GM12878 (cell line): Measurements from ENCODE around the gene TCF23. TPM values are rescaled to one million over a fixed set of nuclear protein-coding genes. Genes with fewer than 3 reads are reported as not detected.

Experiments
- BHLHE40 ChIP-seq, 2 experiments: fragments of 450-650 bp in 1 of 2; IDR thresholded peaks; 2 replicates each; pipeline ENCODE4 v1.6.1; 2011 to 2017; ENCODE audit warnings: low read depth in 2 of 2, borderline replicate concordance in 1 of 2, improper control_type of control experiment in 1 of 2, low read length in 1 of 2, mild to moderate bottlenecking in 1 of 2
- CEBPB ChIP-seq, 2 experiments: fragments of 150-350 bp in 1 of 2; IDR thresholded peaks; 2 replicates each; pipeline ENCODE4 v1.6.1; 2012 to 2014; ENCODE audit warnings: low read depth in 2 of 2, low read length in 2 of 2, borderline replicate concordance in 1 of 2, inconsistent platforms in 1 of 2
- CHD2 ChIP-seq: IDR thresholded peaks from 2 replicates; pipeline ENCODE4 v1.6.1; 2011; ENCODE audit warnings: low read depth, low read length, improper control_type of control experiment, borderline replicate concordance
- DPF2 ChIP-seq: fragments of 450-650 bp; IDR thresholded peaks from 2 replicates; pipeline ENCODE4 v1.6.1; 2017; ENCODE audit warnings: mild to moderate bottlenecking
- EED ChIP-seq: sonication (generic); IDR thresholded peaks from 2 replicates; pipeline ENCODE4 v1.6.1; 2016; ENCODE audit warnings: antibody characterized with exemption, low read depth
- FOXK2 ChIP-seq: fragments of 450-650 bp; IDR thresholded peaks from 2 replicates; pipeline ENCODE4 v1.6.1; 2017; ENCODE audit warnings: mild to moderate bottlenecking, moderate library complexity
- IKZF2 ChIP-seq, 2 experiments: fragments of 450-650 bp; IDR thresholded peaks; 2 replicates each; pipeline ENCODE4 v1.6.1; 2017; ENCODE audit warnings: mild to moderate bottlenecking in 2 of 2, moderate library complexity in 2 of 2
- LARP7 ChIP-seq: fragments of 450-650 bp; IDR thresholded peaks from 2 replicates; pipeline ENCODE4 v1.6.1; 2017; ENCODE audit warnings: mild to moderate bottlenecking
- NRF1 ChIP-seq: conservative IDR thresholded peaks from 2 replicates; pipeline ENCODE4 v1.6.1; 2011; ENCODE audit warnings: mild to moderate bottlenecking, low read depth, low read length, improper control_type of control experiment
- POLR2AphosphoS2 ChIP-seq: IDR thresholded peaks from 2 replicates; pipeline ENCODE4 v1.6.1; 2011; ENCODE audit warnings: low read depth, mild to moderate bottlenecking, low read length, improper control_type of control experiment, moderate library complexity
- RELA ChIP-seq: fragments of 450-650 bp; IDR thresholded peaks from 2 replicates; pipeline ENCODE4 v1.8.0; 2014; ENCODE audit warnings: borderline replicate concordance; ENCODE audit not compliant: partially characterized antibody
- SMAD5 ChIP-seq: IDR thresholded peaks from 2 replicates; pipeline ENCODE4 v1.6.1; 2016; ENCODE audit warnings: antibody characterized with exemption, low read depth
- TBL1XR1 ChIP-seq: IDR thresholded peaks from 2 replicates; pipeline ENCODE4 v1.6.1; 2012; ENCODE audit warnings: low read depth, low read length, improper control_type of control experiment
- polyA plus RNA-seq, 11 experiments: library from polyadenylated mRNA; depleted of rRNA in 4 of 11; unstranded in 6 of 11; stranded (reverse) in 5 of 11; fragments of >200 nt; fragmentation: Nextera tagmentation in 4 of 11; fragmentation: Illumina TruSeq in 1 of 11; extraction: Ambion mirVana in 4 of 11; extraction: Trizol in 1 of 11; gene quantifications; 1 replicate in 1 of 11; 2 replicates in 10 of 11; pipeline versions ENCODE4 v1.2.1 to v1.2.3, GENCODE V29; 2011 to 2016; ENCODE audit warnings: inconsistent platforms in 2 of 11, missing spikeins in 2 of 11, low read depth in 1 of 11
- total RNA-seq, 4 experiments: library from RNA; depleted of rRNA in 3 of 4; stranded (reverse); fragments of >200 nt in 3 of 4; fragmentation: Illumina TruSeq in 1 of 4; extraction: Trizol in 1 of 4; gene quantifications; 2 replicates each; pipeline versions ENCODE4 v1.2.1 to v1.2.3, GENCODE V29; 2013 to 2021
- TF ChIP-seq, protein P1 (sequence below): fragments of 450-650 bp; IDR thresholded peaks from 2 replicates; pipeline ENCODE4 v1.6.1; 2016; ENCODE audit warnings: mild to moderate bottlenecking, moderate library complexity, borderline replicate concordance
- TF ChIP-seq, protein P2 (sequence below): fragments of 150-350 bp; IDR thresholded peaks from 2 replicates; pipeline ENCODE4 v1.6.1; 2016; ENCODE audit warnings: low read depth, low read length
- TF ChIP-seq, protein P3 (sequence below): IDR thresholded peaks from 2 replicates; pipeline ENCODE4 v1.6.1; 2012; ENCODE audit warnings: low read depth, low read length, improper control_type of control experiment
- TF ChIP-seq, protein P4 (sequence below): fragments of 450-650 bp; IDR thresholded peaks from 2 replicates; pipeline ENCODE4 v1.6.1; 2014; ENCODE audit warnings: mild to moderate bottlenecking
- TF ChIP-seq, protein P5 (sequence below): IDR thresholded peaks from 2 replicates; pipeline ENCODE4 v1.6.1; 2011; ENCODE audit warnings: borderline replicate concordance, low read depth, mild to moderate bottlenecking, moderate library complexity, mixed read lengths, low read length; ENCODE audit not compliant: insufficient read depth; ENCODE audit errors: extremely low read length

The TCF23 gene
- total and polyA plus RNA-seq, 10 of the 15 experiments (the other 5 are each of a cell fraction or from before 2014, with no cell fraction given), result not detected

DNA sequence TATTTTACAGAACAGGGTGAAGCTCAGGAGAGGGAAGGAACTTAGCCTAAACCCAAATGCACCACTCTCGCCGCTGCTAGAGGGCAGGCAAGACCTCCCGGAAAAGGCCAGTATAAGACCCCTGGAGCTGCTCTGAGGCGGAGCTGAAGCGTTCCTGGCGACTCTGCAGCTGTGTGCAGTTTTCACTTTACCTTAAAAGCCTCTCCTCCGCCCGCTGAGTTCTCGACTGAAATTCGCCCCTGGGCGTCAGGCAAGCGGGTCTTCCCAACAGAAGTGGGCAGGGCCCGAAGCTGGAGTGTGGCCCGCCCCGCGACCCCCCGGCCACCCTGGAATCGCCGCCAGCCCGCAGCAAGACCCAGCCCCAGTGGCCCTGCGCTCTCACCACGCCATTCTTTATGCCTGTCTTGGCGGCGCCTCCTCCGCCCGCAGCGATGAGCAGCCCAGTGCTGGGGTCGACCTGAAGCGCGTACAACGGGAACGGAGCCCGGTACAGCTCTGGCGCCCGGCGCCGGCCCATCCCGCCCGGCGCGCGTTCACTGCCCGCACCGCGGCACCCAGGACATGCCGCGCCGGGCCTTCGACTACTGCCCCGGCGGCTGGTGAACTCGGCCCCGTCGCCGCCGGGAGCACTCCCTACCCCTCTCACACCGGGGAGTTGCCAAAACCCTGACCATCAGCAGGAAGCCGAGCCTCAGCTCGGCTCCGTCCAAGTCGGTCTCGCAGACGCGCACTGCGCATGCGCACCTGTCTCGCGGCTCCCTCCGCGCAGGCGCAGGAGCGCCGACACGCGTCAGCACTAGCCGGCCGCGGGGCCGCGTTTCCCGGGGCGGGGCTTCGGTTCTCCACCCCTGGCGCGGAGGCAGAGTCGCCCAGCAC, 14.7 kb upstream of the TCF23 start, which contains the start of gene PREB (continued):
- TF ChIP-seq, protein P1, sequence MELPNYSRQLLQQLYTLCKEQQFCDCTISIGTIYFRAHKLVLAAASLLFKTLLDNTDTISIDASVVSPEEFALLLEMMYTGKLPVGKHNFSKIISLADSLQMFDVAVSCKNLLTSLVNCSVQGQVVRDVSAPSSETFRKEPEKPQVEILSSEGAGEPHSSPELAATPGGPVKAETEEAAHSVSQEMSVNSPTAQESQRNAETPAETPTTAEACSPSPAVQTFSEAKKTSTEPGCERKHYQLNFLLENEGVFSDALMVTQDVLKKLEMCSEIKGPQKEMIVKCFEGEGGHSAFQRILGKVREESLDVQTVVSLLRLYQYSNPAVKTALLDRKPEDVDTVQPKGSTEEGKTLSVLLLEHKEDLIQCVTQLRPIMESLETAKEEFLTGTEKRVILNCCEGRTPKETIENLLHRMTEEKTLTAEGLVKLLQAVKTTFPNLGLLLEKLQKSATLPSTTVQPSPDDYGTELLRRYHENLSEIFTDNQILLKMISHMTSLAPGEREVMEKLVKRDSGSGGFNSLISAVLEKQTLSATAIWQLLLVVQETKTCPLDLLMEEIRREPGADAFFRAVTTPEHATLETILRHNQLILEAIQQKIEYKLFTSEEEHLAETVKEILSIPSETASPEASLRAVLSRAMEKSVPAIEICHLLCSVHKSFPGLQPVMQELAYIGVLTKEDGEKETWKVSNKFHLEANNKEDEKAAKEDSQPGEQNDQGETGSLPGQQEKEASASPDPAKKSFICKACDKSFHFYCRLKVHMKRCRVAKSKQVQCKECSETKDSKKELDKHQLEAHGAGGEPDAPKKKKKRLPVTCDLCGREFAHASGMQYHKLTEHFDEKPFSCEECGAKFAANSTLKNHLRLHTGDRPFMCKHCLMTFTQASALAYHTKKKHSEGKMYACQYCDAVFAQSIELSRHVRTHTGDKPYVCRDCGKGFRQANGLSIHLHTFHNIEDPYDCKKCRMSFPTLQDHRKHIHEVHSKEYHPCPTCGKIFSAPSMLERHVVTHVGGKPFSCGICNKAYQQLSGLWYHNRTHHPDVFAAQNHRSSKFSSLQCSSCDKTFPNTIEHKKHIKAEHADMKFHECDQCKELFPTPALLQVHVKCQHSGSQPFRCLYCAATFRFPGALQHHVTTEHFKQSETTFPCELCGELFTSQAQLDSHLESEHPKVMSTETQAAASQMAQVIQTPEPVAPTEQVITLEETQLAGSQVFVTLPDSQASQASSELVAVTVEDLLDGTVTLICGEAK, result no peak
- TF ChIP-seq, protein P2, sequence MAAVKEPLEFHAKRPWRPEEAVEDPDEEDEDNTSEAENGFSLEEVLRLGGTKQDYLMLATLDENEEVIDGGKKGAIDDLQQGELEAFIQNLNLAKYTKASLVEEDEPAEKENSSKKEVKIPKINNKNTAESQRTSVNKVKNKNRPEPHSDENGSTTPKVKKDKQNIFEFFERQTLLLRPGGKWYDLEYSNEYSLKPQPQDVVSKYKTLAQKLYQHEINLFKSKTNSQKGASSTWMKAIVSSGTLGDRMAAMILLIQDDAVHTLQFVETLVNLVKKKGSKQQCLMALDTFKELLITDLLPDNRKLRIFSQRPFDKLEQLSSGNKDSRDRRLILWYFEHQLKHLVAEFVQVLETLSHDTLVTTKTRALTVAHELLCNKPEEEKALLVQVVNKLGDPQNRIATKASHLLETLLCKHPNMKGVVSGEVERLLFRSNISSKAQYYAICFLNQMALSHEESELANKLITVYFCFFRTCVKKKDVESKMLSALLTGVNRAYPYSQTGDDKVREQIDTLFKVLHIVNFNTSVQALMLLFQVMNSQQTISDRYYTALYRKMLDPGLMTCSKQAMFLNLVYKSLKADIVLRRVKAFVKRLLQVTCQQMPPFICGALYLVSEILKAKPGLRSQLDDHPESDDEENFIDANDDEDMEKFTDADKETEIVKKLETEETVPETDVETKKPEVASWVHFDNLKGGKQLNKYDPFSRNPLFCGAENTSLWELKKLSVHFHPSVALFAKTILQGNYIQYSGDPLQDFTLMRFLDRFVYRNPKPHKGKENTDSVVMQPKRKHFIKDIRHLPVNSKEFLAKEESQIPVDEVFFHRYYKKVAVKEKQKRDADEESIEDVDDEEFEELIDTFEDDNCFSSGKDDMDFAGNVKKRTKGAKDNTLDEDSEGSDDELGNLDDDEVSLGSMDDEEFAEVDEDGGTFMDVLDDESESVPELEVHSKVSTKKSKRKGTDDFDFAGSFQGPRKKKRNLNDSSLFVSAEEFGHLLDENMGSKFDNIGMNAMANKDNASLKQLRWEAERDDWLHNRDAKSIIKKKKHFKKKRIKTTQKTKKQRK, result no peak
- TF ChIP-seq POLR2AphosphoS2 (0 out of 2 replicates have a peak, but pooled peaks have one; percentile 62), TBL1XR1 (no peak), NRF1 (peak; percentile 99), SMAD5 (no peak), FOXK2 (no peak), RELA (no peak), BHLHE40 (IDR thresholded peaks at IDR 0.05; ENCODE audit: borderline replicate concordance in 1 of 2, low read depth in 2 of 2, low read length in 1 of 2) (peak in 1 of 2 experiments; percentile 45; a peak in 2 of 4 replicates), IKZF2 (IDR thresholded peaks at IDR 0.05) (no peak), CEBPB (IDR thresholded peaks at IDR 0.05; ENCODE audit: borderline replicate concordance in 1 of 2, low read depth in 2 of 2, low read length in 2 of 2) (no peak), LARP7 (peak; percentile 71; the same call in 1 of the 2 replicates), CHD2 (no peak), DPF2 (peak; percentile 52; the same call in 1 of the 2 replicates), EED (no peak)
- TF ChIP-seq, protein P3, sequence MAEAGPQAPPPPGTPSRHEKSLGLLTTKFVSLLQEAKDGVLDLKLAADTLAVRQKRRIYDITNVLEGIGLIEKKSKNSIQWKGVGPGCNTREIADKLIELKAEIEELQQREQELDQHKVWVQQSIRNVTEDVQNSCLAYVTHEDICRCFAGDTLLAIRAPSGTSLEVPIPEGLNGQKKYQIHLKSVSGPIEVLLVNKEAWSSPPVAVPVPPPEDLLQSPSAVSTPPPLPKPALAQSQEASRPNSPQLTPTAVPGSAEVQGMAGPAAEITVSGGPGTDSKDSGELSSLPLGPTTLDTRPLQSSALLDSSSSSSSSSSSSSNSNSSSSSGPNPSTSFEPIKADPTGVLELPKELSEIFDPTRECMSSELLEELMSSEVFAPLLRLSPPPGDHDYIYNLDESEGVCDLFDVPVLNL, result no peak
- TF ChIP-seq, protein P4, sequence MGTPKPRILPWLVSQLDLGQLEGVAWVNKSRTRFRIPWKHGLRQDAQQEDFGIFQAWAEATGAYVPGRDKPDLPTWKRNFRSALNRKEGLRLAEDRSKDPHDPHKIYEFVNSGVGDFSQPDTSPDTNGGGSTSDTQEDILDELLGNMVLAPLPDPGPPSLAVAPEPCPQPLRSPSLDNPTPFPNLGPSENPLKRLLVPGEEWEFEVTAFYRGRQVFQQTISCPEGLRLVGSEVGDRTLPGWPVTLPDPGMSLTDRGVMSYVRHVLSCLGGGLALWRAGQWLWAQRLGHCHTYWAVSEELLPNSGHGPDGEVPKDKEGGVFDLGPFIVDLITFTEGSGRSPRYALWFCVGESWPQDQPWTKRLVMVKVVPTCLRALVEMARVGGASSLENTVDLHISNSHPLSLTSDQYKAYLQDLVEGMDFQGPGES, result no peak
- TF ChIP-seq, protein P5, sequence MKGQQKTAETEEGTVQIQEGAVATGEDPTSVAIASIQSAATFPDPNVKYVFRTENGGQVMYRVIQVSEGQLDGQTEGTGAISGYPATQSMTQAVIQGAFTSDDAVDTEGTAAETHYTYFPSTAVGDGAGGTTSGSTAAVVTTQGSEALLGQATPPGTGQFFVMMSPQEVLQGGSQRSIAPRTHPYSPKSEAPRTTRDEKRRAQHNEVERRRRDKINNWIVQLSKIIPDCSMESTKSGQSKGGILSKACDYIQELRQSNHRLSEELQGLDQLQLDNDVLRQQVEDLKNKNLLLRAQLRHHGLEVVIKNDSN, result no peak
